ENCODE data around the gene LRMDA. TPM values are rescaled to one million over a fixed set of nuclear protein-coding genes. Genes with fewer than 3 reads are reported as not detected.

Gene LRMDA
- total and polyA plus RNA-seq, 12 donors, result 30.7 to 132 (median 78.1) TPM

GRCh38 chr10:75390178-75390577 is 41.2 kb upstream of the LRMDA start:
- Histone ChIP-seq H3K4me3 (no peak overlapping the region), H3K4me1 (replicated peaks in 1 of 2) (no peaks in the 10 kb centered on the region), H3K27ac (no peak overlapping the region), H3K27me3 (no peaks in the 10 kb centered on the region), H3K36me3 (replicated peaks in 1 of 2) (no peaks in the 10 kb centered on the region), H3K9me3 (replicated peaks in 1 of 3) (no peaks in the 10 kb centered on the region)
- TF ChIP-seq CTCF (IDR thresholded peaks at IDR 0.05), result no peak
- no peak for TF ChIP-seq POLR2A (IDR thresholded peaks at IDR 0.05)
- intact Hi-C loops (cut with DNase I), result loop anchor here in 1 of 2 donors (10.0 kb wide), 1 partner anchor 1155 kb away; no protein-coding TSS in a partner anchor
- no peak for DNase-seq

GRCh38 chr10:75392271-75392670 is 39.2 kb upstream of the LRMDA start:
- H3K4me3 ChIP-seq, result no peak overlapping the region
- WGBS, 4 donors, result 88 to 100% (median 96%) methylated on average over 2 of the region's 2 CpGs
- no peaks in the 10 kb centered on the region for H3K27me3 ChIP-seq
- no peaks in the 10 kb centered on the region for H3K9me3 ChIP-seq (replicated peaks in 1 of 3)
- no peak overlapping the region for H3K27ac ChIP-seq
- H3K4me1 ChIP-seq (replicated peaks in 1 of 2), result no peaks in the 10 kb centered on the region
- TF ChIP-seq CTCF (IDR thresholded peaks at IDR 0.05) (no peak), POLR2A (IDR thresholded peaks at IDR 0.05) (no peak)
- intact Hi-C loops (cut with DNase I), result loop anchor here in 1 of 2 donors (10.0 kb wide), 1 partner anchor 1153 kb away; no protein-coding TSS in a partner anchor
- no peaks in the 10 kb centered on the region for H3K36me3 ChIP-seq (replicated peaks in 1 of 2)
- no peak for DNase-seq

- intact Hi-C loops (cut with DNase I), result loop anchor here in 1 of 2 donors (10.0 kb wide), 1 partner anchor 1152 kb away; no protein-coding TSS in a partner anchor
Measured at GRCh38 chr10:75392744-75393143, 38.7 kb upstream of the LRMDA start.

GRCh38 chr10:75394221-75394620 is 37.2 kb upstream of the LRMDA start:
- WGBS, 4 donors, result 92 to 97% (median 95%) methylated on average over 7 of the region's 7 CpGs

More at GRCh38 chr10:75392744-75393143, 38.7 kb upstream of the LRMDA start:
- peaks cover 0 to 3% of the 10 kb centered on the region in 2 donors for H3K4me1 ChIP-seq (replicated peaks in 1 of 2)
- H3K9me3 ChIP-seq (replicated peaks in 1 of 3), result no peaks in the 10 kb centered on the region
- no peak overlapping the region for H3K4me3 ChIP-seq
- H3K36me3 ChIP-seq (replicated peaks in 1 of 2), result no peaks in the 10 kb centered on the region
- TF ChIP-seq POLR2A (IDR thresholded peaks at IDR 0.05) (no peak), CTCF (IDR thresholded peaks at IDR 0.05) (no peak)
- no peak for DNase-seq
- H3K27me3 ChIP-seq, result no peaks in the 10 kb centered on the region
- no peak overlapping the region for H3K27ac ChIP-seq

More at GRCh38 chr10:75394221-75394620, 37.2 kb upstream of the LRMDA start:
- Histone ChIP-seq H3K27me3 (no peaks in the 10 kb centered on the region), H3K4me3 (no peak overlapping the region), H3K36me3 (replicated peaks in 1 of 2) (peaks cover 0 to 12% of the 10 kb centered on the region in 2 donors), H3K27ac (no peak overlapping the region), H3K4me1 (replicated peaks in 1 of 2) (peaks cover 0 to 10% of the 10 kb centered on the region in 2 donors), H3K9me3 (replicated peaks in 1 of 3) (no peaks in the 10 kb centered on the region)
- no peak for TF ChIP-seq CTCF (IDR thresholded peaks at IDR 0.05)
- no peak for TF ChIP-seq POLR2A (IDR thresholded peaks at IDR 0.05)
- DNase-seq, result no peak
- intact Hi-C loops (cut with DNase I), result loop anchor here in 1 of 2 donors (10.0 kb wide), 1 partner anchor 1151 kb away; no protein-coding TSS in a partner anchor

All from adrenal gland (tissue), 12 donors.